SU-DHL-6 (cell line): ENCODE measurements around the gene FZD4.

Source experiments
- H2AFZ ChIP-seq: fragments of 200-600 bp; sonication (generic); 2 replicates; pipeline ENCODE4 v1.6.1; 2014; ENCODE audit warnings: low read depth, mild to moderate bottlenecking, moderate library complexity, mixed read lengths, antibody characterized with exemption, low read length; ENCODE audit not compliant: severe bottlenecking
- H3F3A ChIP-seq: fragments of 200-600 bp; shearing (Covaris generic); 2 replicates; pipeline ENCODE4 v1.6.0; 2016; ENCODE audit warnings: antibody characterized with exemption, mild to moderate bottlenecking; ENCODE audit not compliant: insufficient read depth
- H3K27ac ChIP-seq: fragments of 200-600 bp; sonication (generic); 2 replicates; pipeline ENCODE4 v1.5.1; 2016; ENCODE audit warnings: low read depth, mild to moderate bottlenecking, low read length, moderate library complexity, mixed read lengths
- H3K27me3 ChIP-seq: fragments of 200-600 bp; sonication (generic), shearing (Covaris generic); 2 replicates; pipeline ENCODE4 v1.6.0; 2014; ENCODE audit warnings: mild to moderate bottlenecking, low read length
- H3K36me3 ChIP-seq: fragments of 200-600 bp; sonication (generic); 2 replicates; pipeline ENCODE4 v1.6.1; 2014; ENCODE audit warnings: mild to moderate bottlenecking, low read length, mixed read lengths
- H3K4me2 ChIP-seq: fragments of 300-600, 200-600 bp; shearing (Covaris generic), sonication (generic); 2 replicates; pipeline ENCODE4 v1.6.0; 2014; ENCODE audit warnings: low read length, low read depth, mild to moderate bottlenecking; ENCODE audit not compliant: poor library complexity, severe bottlenecking
- H3K4me3 ChIP-seq: fragments of 200-600 bp; sonication (generic); 2 replicates; pipeline ENCODE4 v1.5.1; 2014; ENCODE audit warnings: antibody characterized with exemption, low read length, mild to moderate bottlenecking, mixed read lengths; ENCODE audit not compliant: insufficient read depth, poor library complexity, severe bottlenecking
- H3K79me2 ChIP-seq: fragments of 200-600 bp; sonication (generic); 2 replicates; pipeline ENCODE4 v1.6.1; 2014; ENCODE audit warnings: mild to moderate bottlenecking, low read length, moderate library complexity; ENCODE audit not compliant: insufficient read depth
- H3K9ac ChIP-seq: fragments of 200-600 bp; sonication (generic); 2 replicates; pipeline ENCODE4 v1.7.0; 2014; ENCODE audit warnings: mild to moderate bottlenecking, low read length
- H3K9me2 ChIP-seq: fragments of 200-600 bp; sonication (generic); replicated peaks from 2 replicates; pipeline ENCODE4 v1.6.1; 2014; ENCODE audit warnings: low read length; ENCODE audit not compliant: insufficient read depth
- H3K9me3 ChIP-seq: fragments of 200-600 bp; sonication (generic); 2 replicates; pipeline ENCODE4 v1.6.1; 2014; ENCODE audit warnings: low read length, mixed read lengths; ENCODE audit not compliant: insufficient read depth
- H4K20me1 ChIP-seq: fragments of 200-600 bp; sonication (generic); 2 replicates; pipeline ENCODE4 v1.6.1; 2014; ENCODE audit warnings: low read depth, mild to moderate bottlenecking, antibody characterized with exemption, low read length, moderate library complexity, mixed read lengths
- CTCF ChIP-seq: fragments of 200-600 bp; sonication (generic); IDR thresholded peaks from one replicate; pipeline ENCODE4 v1.5.1; 2017; ENCODE audit warnings: antibody characterized with exemption, mild to moderate bottlenecking, low read length, moderate library complexity; ENCODE audit not compliant: insufficient read depth, poor library complexity, severe bottlenecking
- EZH2phosphoT487 ChIP-seq: fragments of 200-600 bp; sonication (generic), shearing (Covaris generic); conservative IDR thresholded peaks from 2 replicates; pipeline ENCODE4 v1.6.1; 2018; ENCODE audit warnings: mild to moderate bottlenecking, antibody characterized with exemption, low read length, moderate library complexity, mixed read lengths

FZD4 gene

GRCh38 chr11:86914865-86915519 is 40.2 kb downstream of the FZD4 start:
- no peak overlapping the region for H2AFZ ChIP-seq
- H3K36me3 ChIP-seq, result no peaks in the 10 kb centered on the region
- no peaks in the 10 kb centered on the region for H3F3A ChIP-seq
- no peaks in the 10 kb centered on the region for H3K79me2 ChIP-seq
- H3K9me3 ChIP-seq, result no peaks in the 10 kb centered on the region
- no peak overlapping the region for H3K4me3 ChIP-seq
- no peak for TF ChIP-seq CTCF
- no peak for TF ChIP-seq EZH2phosphoT487
- no peak overlapping the region for H3K9ac ChIP-seq
- no peak overlapping the region for H3K4me2 ChIP-seq
- H3K9me2 ChIP-seq, result no peaks in the 10 kb centered on the region
- no peak overlapping the region for H3K27ac ChIP-seq
- 0 out of 2 replicates have a peak, but pooled peaks cover 3% of the 10 kb centered on the region for H3K27me3 ChIP-seq
- no peaks in the 10 kb centered on the region for H4K20me1 ChIP-seq

GRCh38 chr11:86912238-86912637 is 43.0 kb downstream of the FZD4 start:
- no peaks in the 10 kb centered on the region for H4K20me1 ChIP-seq
- H3K9me3 ChIP-seq, result no peaks in the 10 kb centered on the region
- H3F3A ChIP-seq, result no peaks in the 10 kb centered on the region
- no peak for TF ChIP-seq CTCF
- no peak for TF ChIP-seq EZH2phosphoT487
- no peak overlapping the region for H3K4me3 ChIP-seq
- no peaks in the 10 kb centered on the region for H3K36me3 ChIP-seq
- no peak overlapping the region for H3K9ac ChIP-seq
- no peak overlapping the region for H3K4me2 ChIP-seq
- H3K27me3 ChIP-seq, result 0 out of 2 replicates have a peak, but pooled peaks cover 3% of the 10 kb centered on the region
- no peaks in the 10 kb centered on the region for H3K79me2 ChIP-seq
- no peaks in the 10 kb centered on the region for H3K9me2 ChIP-seq
- H2AFZ ChIP-seq, result no peak overlapping the region
- no peak overlapping the region for H3K27ac ChIP-seq

GRCh38 chr11:86910592-86910991 is 44.6 kb downstream of the FZD4 start:
- H3K9me3 ChIP-seq, result no peaks in the 10 kb centered on the region
- no peaks in the 10 kb centered on the region for H3F3A ChIP-seq
- TF ChIP-seq CTCF (no peak), EZH2phosphoT487 (no peak)

More at GRCh38 chr11:86910592-86910991, 44.6 kb downstream of the FZD4 start:
- Histone ChIP-seq H3K36me3 (no peaks in the 10 kb centered on the region), H3K27me3 (0 out of 2 replicates have a peak, but pooled peaks cover 3% of the 10 kb centered on the region), H3K79me2 (no peaks in the 10 kb centered on the region), H2AFZ (no peak overlapping the region), H3K9ac (no peak overlapping the region), H3K4me3 (no peak overlapping the region), H3K4me2 (no peak overlapping the region), H4K20me1 (no peaks in the 10 kb centered on the region), H3K9me2 (no peaks in the 10 kb centered on the region), H3K27ac (no peak overlapping the region)
